Hepatocyte (in vitro differentiated cells): Measurements from ENCODE around the gene CPEB4.

ENCODE experiments used
- EZH2phosphoT487 ChIP-seq: fragments of 200-600 bp; sonication (generic); IDR thresholded peaks from one replicate; pipeline ENCODE4 v1.6.1; 2018; ENCODE audit warnings: antibody characterized with exemption, mild to moderate bottlenecking, low read depth, moderate library complexity; ENCODE audit not compliant: unreplicated experiment, severe bottlenecking
- TF ChIP-seq, protein P1 (sequence below): fragments of 200-600 bp; sonication (generic); IDR thresholded peaks from 2 replicates; pipeline ENCODE4 v1.5.1; 2016; ENCODE audit warnings: antibody characterized with exemption, mild to moderate bottlenecking; ENCODE audit not compliant: poor library complexity

DNA sequence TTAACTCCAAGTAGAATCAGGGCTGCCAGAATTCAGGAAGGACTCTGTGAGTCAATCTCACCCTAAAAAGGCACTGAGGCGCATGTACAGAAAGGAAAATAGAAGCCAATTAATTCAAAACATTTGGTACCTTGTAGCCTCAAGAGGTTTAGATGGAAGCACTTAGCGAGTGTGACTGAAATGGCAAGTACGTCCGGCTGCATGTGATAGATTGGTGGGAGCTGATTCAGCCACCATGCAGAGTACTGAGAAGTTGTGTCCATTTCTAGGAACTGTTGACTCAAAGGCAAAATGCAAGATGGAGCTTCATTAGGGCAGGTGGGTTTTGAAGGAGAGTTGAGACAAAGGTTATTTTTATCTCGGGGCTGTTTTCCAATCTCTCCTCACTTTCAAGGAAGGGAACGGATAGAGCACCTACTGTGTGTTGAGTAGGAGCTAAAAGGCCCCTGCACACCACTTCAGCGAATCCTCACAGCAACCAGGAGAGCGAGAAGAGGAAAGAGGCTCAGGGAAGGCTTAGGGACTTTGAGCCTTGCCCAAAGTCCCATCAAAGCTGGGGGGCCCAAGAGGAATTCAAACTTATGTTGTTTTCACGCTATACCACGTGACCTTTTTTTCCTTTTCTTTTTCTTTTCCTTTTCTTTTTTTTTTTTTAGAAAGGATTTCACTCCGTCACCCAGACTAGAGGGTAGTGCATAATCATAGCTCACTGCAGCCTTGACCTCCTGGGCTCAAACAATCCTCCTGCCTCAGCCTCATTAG is 34.6 kb upstream of the CPEB4 start:
- TF ChIP-seq, protein P1, sequence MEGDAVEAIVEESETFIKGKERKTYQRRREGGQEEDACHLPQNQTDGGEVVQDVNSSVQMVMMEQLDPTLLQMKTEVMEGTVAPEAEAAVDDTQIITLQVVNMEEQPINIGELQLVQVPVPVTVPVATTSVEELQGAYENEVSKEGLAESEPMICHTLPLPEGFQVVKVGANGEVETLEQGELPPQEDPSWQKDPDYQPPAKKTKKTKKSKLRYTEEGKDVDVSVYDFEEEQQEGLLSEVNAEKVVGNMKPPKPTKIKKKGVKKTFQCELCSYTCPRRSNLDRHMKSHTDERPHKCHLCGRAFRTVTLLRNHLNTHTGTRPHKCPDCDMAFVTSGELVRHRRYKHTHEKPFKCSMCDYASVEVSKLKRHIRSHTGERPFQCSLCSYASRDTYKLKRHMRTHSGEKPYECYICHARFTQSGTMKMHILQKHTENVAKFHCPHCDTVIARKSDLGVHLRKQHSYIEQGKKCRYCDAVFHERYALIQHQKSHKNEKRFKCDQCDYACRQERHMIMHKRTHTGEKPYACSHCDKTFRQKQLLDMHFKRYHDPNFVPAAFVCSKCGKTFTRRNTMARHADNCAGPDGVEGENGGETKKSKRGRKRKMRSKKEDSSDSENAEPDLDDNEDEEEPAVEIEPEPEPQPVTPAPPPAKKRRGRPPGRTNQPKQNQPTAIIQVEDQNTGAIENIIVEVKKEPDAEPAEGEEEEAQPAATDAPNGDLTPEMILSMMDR, result no peak
- no peak for TF ChIP-seq EZH2phosphoT487
